ENCODE results near the gene CHTOP. TPM values are rescaled to one million over a fixed set of nuclear protein-coding genes. Genes with fewer than 3 reads are reported as not detected.
A peak's percentile ranks its signal among the peaks of the same experiment; 100 is the strongest.

Gene CHTOP
- total and polyA plus RNA-seq, 2 experiments from 2014 or later: 26.9 to 42.2 TPM

DNA sequence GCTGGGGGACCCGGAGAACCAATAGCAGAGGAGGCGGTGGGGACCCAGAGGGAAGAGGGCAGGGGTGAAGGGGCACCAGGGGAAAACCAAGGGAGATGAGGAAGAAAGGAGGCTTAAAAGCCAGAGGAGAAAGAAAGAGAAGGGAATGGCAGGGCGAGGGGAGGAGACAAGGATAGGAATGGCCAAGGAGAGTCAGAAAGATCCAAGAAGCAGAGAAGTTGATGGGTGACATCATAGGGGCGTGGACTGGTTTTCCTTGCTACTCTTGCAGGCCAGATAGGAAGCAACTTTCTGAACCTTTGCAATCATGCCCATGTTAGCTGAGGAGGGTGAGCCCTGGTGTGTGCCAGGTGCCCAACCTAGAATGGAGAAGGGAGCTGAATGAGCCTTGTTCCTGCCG is 50.0 kb downstream of the CHTOP start:
- H2AFZ ChIP-seq: no peak overlapping the region
- no peaks in the 10 kb centered on the region for H4K20me1 ChIP-seq (ENCODE audit: insufficient read depth)
- H3K4me3 ChIP-seq: no peak overlapping the region
- no peaks in the 10 kb centered on the region for H3K9me2 ChIP-seq (ENCODE audit: insufficient read depth)
- TF ChIP-seq EZH2 (IDR thresholded peaks at IDR 0.05; ENCODE audit: insufficient read depth, poor library complexity, severe bottlenecking): no peak
- TF ChIP-seq EZH2phosphoT487 (IDR thresholded peaks at IDR 0.05; ENCODE audit: insufficient read depth, low read depth): no peak
- no peak overlapping the region for H3K4me2 ChIP-seq (ENCODE audit: unreplicated experiment)
- no peak overlapping the region for H3K27ac ChIP-seq
- H3K4me1 ChIP-seq (ENCODE audit: insufficient read depth): no peaks in the 10 kb centered on the region
- H3K36me3 ChIP-seq (ENCODE audit: low read depth): no peaks in the 10 kb centered on the region
- 72 to 83% methylated on average over 4 to 5 of the region's 5 CpGs for WGBS, 2 experiments (ENCODE audit: low coverage in 1 of 2, low lambda C conversion rate in 2 of 2, missing lambda C conversion rate in 2 of 2)
- peak; percentile 50 for DNase-seq
- no peak overlapping the region for H3K9ac ChIP-seq
- H3K9me3 ChIP-seq (ENCODE audit: low read depth): no peaks in the 10 kb centered on the region
- H3F3A ChIP-seq (ENCODE audit: insufficient read depth): no peaks in the 10 kb centered on the region
- no peaks in the 10 kb centered on the region for H3K79me2 ChIP-seq (ENCODE audit: insufficient read depth)
- H3K27me3 ChIP-seq (replicated peaks; ENCODE audit: insufficient read depth): peaks cover 7% of the 10 kb centered on the region; the same call in 1 of the 2 replicates
- in situ Hi-C loops (cut with MboI): no loop called here

DNA sequence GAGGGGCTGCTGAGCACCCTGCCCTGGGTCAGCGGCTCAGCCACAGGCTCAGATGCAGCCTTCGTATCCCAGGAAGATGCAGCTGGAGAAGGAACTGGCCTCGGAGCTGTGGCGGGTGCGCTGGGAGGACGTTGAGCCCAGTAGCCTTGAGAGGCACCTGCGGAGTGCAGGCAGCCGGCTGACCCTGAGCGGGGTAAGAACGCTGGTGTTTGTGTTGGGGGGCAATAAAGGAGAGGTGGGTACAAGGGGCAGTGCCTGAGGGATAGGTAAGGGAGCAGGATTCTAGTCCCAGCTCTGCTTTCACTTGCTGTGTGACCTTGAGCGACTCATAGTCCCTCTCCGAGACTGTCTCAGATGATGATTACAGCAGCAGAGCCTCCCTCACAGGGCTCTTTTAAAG is 51.0 kb downstream of the CHTOP start:
- no peak for DNase-seq
- H3K9me3 ChIP-seq (ENCODE audit: low read depth): no peaks in the 10 kb centered on the region
- H2AFZ ChIP-seq: no peak overlapping the region
- no peaks in the 10 kb centered on the region for H3K79me2 ChIP-seq (ENCODE audit: insufficient read depth)
- H3K27ac ChIP-seq: no peak overlapping the region
- no peaks in the 10 kb centered on the region for H3F3A ChIP-seq (ENCODE audit: insufficient read depth)
- H3K9ac ChIP-seq: no peak overlapping the region
- no peaks in the 10 kb centered on the region for H3K36me3 ChIP-seq (ENCODE audit: low read depth)
- no peak overlapping the region for H3K4me3 ChIP-seq
- no peaks in the 10 kb centered on the region for H4K20me1 ChIP-seq (ENCODE audit: insufficient read depth)
- 91% methylated on average over 12 of the region's 12 CpGs for WGBS, 2 experiments (ENCODE audit: low coverage in 1 of 2, low lambda C conversion rate in 2 of 2, missing lambda C conversion rate in 2 of 2)
- TF ChIP-seq EZH2phosphoT487 (IDR thresholded peaks at IDR 0.05; ENCODE audit: insufficient read depth, low read depth) (no peak), EZH2 (IDR thresholded peaks at IDR 0.05; ENCODE audit: insufficient read depth, poor library complexity, severe bottlenecking) (no peak)
- H3K4me2 ChIP-seq (ENCODE audit: unreplicated experiment): no peak overlapping the region
- no peaks in the 10 kb centered on the region for H3K9me2 ChIP-seq (ENCODE audit: insufficient read depth)
- in situ Hi-C loops (cut with MboI): no loop called here
- H3K4me1 ChIP-seq (ENCODE audit: insufficient read depth): no peaks in the 10 kb centered on the region
- H3K27me3 ChIP-seq (replicated peaks; ENCODE audit: insufficient read depth): peaks cover under 1% of the 10 kb centered on the region; the same call in 1 of the 2 replicates

DNA sequence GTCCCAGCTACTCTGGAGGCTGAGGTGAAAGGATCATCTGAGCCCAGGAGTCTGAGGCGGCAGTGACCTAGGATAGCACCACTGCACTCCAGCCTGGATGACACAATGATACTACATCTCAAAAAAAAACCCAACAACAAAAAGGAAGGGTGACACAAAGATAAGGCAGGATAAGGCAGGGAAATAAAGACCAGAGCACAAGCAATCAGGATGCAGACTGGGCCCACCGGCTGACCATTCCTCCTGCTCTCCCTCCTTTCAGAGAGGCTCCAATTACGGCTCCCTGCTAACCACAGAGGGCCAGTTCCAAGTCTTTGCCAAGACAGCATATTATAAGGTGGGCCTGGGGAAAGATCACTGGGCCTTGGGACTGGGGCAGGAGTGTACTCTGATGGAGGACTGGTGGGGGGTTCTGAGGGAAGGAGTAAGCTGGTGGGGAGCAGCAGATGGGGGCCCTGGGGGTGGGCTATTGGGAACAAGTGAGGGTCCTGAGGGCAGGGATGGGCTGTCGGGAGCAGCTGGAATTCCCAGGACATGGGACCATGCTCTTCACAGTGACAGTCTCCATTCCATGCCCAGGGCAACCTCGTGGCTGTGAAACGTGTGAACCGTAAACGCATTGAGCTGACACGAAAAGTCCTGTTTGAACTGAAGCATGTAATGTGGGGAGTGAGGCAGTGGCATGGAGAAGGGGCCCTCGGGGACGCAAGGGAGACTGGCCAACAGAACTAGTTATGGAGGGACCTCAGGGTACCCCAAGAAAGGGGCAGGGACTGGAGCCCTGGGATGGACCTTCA is 51.9 kb downstream of the CHTOP start:
- in situ Hi-C loops (cut with MboI): no loop called here
- 69 to 71% methylated on average over 10 to 11 of the region's 11 CpGs for WGBS, 2 experiments (ENCODE audit: low coverage in 1 of 2, low lambda C conversion rate in 2 of 2, missing lambda C conversion rate in 2 of 2)

DNA sequence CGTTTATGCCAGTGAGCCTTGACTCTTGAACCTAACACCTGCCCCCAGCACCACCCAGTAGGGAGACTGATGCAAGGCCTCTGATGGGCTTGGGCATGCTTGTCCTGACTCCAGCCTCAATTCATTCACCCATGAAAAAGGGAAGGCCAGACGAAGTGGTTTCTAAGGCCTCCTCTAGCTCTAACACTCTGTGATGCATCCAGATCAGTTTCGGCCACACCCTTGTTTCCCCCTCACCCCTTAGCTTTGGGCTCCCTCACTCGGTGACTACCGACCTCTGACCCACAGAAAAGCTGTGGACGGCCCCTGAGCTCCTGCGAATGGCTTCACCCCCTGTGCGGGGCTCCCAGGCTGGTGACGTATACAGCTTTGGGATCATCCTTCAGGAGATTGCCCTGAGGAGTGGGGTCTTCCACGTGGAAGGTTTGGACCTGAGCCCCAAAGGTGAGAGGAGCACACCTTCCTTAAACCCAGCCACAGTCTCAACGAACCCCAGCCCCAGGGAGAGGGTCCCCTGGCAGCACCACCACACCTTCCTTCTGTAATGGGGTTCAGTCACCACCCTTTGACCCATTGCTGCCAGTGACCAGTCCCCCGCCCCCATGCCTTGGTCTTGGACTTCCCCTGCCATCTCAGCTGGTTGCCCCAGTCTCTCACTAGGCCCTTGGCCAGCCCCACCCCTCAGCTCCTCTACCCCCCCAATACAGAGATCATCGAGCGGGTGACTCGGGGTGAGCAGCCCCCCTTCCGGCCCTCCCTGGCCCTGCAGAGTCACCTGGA is 53.7 kb downstream of the CHTOP start:
- H3K9ac ChIP-seq: no peak overlapping the region
- no peak for TF ChIP-seq EZH2 (IDR thresholded peaks at IDR 0.05; ENCODE audit: insufficient read depth, poor library complexity, severe bottlenecking)
- TF ChIP-seq EZH2phosphoT487 (IDR thresholded peaks at IDR 0.05; ENCODE audit: insufficient read depth, low read depth): no peak
- in situ Hi-C loops (cut with MboI): no loop called here
- no peak overlapping the region for H3K4me3 ChIP-seq
- WGBS, 2 experiments (ENCODE audit: low coverage in 1 of 2, low lambda C conversion rate in 2 of 2, missing lambda C conversion rate in 2 of 2): 82% methylated on average over 12 to 16 of the region's 16 CpGs
- H3K27ac ChIP-seq: no peak overlapping the region
- no peaks in the 10 kb centered on the region for H4K20me1 ChIP-seq (ENCODE audit: insufficient read depth)
- no peaks in the 10 kb centered on the region for H3K36me3 ChIP-seq (ENCODE audit: low read depth)
- no peaks in the 10 kb centered on the region for H3K4me1 ChIP-seq (ENCODE audit: insufficient read depth)
- H3K9me2 ChIP-seq (ENCODE audit: insufficient read depth): no peaks in the 10 kb centered on the region
- H3F3A ChIP-seq (ENCODE audit: insufficient read depth): no peaks in the 10 kb centered on the region
- DNase-seq: no peak
- H3K4me2 ChIP-seq (ENCODE audit: unreplicated experiment): no peak overlapping the region
- H2AFZ ChIP-seq: no peak overlapping the region
- H3K79me2 ChIP-seq (ENCODE audit: insufficient read depth): no peaks in the 10 kb centered on the region
- no peaks in the 10 kb centered on the region for H3K27me3 ChIP-seq (replicated peaks; ENCODE audit: insufficient read depth)
- H3K9me3 ChIP-seq (ENCODE audit: low read depth): no peaks in the 10 kb centered on the region

More for the DNA sequence above, 51.9 kb downstream of the CHTOP start:
- Histone ChIP-seq H3K27me3 (replicated peaks; ENCODE audit: insufficient read depth) (no peaks in the 10 kb centered on the region), H4K20me1 (ENCODE audit: insufficient read depth) (no peaks in the 10 kb centered on the region), H3K9me3 (ENCODE audit: low read depth) (no peaks in the 10 kb centered on the region), H3K4me3 (no peak overlapping the region), H3K9me2 (ENCODE audit: insufficient read depth) (no peaks in the 10 kb centered on the region), H3K79me2 (ENCODE audit: insufficient read depth) (no peaks in the 10 kb centered on the region), H3K36me3 (ENCODE audit: low read depth) (no peaks in the 10 kb centered on the region), H3K4me2 (ENCODE audit: unreplicated experiment) (no peak overlapping the region), H3K4me1 (ENCODE audit: insufficient read depth) (no peaks in the 10 kb centered on the region), H3K9ac (no peak overlapping the region), H2AFZ (no peak overlapping the region), H3F3A (ENCODE audit: insufficient read depth) (no peaks in the 10 kb centered on the region), H3K27ac (no peak overlapping the region)
- no peak for TF ChIP-seq EZH2phosphoT487 (IDR thresholded peaks at IDR 0.05; ENCODE audit: insufficient read depth, low read depth)
- no peak for TF ChIP-seq EZH2 (IDR thresholded peaks at IDR 0.05; ENCODE audit: insufficient read depth, poor library complexity, severe bottlenecking)
- no peak for DNase-seq

Data from GM23248 (cell line).